ENCODE data around the gene STUM. TPM values are rescaled to one million over a fixed set of nuclear protein-coding genes. Genes with fewer than 3 reads are reported as not detected.

Gene STUM
- total and polyA plus RNA-seq, 2 donors from 2014 or later = 1.6 to 1.9 TPM

GRCh38 chr1:226533220-226533619 lies 15.3 kb upstream of the STUM start:
- DNase-seq (no peak), FAIRE-seq (no peak)
- Histone ChIP-seq H3K27me3 (ENCODE audit: control insufficient read depth, insufficient read depth, low read length) (no peaks in the 10 kb centered on the region), H3K36me3 (ENCODE audit: control insufficient read depth in 2 of 3, insufficient read depth in 3 of 3, low read length in 3 of 3) (peaks cover 0 to 11% (median 0%) of the 10 kb centered on the region in 3 donors), H3K27ac (ENCODE audit: low read depth in 2 of 2, low read length in 2 of 2) (no peak overlapping the region), H3K9me3 (ENCODE audit: control insufficient read depth in 2 of 3, insufficient read depth in 1 of 3, low read length in 3 of 3) (no peaks in the 10 kb centered on the region), H3K4me3 (ENCODE audit: low read length in 3 of 3) (no peak overlapping the region), H3K9ac (ENCODE audit: low read length in 3 of 3) (no peak overlapping the region), H3K4me1 (ENCODE audit: control insufficient read depth in 2 of 3, insufficient read depth in 2 of 3, low read depth in 1 of 3, low read length in 3 of 3) (no peaks in the 10 kb centered on the region)
- TF ChIP-seq CTCF (IDR thresholded peaks at IDR 0.05; ENCODE audit: borderline replicate concordance, extremely low read depth, insufficient read depth) = no peak
- intact Hi-C loops (cut with DNase I) = no loop called here

DNA sequence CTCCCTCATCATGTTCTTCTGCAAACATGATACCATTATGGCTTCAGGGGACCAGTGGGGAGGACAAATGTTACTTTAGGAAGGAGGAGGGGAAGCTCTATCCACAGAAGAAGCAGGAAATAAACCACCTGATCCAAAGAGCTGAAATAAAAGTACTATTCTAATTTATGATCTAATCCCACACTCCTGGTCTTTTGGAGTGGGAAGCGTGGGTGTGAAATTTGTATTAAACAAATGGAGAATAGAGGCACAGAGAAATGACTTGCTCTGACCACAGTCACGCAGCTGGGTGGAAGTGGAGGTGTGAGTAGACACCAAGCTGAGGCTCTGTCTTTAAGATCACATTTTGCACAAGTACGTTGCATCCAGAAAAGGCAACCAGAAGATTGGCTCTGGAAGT lies 14.5 kb upstream of the STUM start:
- intact Hi-C loops (cut with DNase I) = no loop called here
- no peak for FAIRE-seq

DNA sequence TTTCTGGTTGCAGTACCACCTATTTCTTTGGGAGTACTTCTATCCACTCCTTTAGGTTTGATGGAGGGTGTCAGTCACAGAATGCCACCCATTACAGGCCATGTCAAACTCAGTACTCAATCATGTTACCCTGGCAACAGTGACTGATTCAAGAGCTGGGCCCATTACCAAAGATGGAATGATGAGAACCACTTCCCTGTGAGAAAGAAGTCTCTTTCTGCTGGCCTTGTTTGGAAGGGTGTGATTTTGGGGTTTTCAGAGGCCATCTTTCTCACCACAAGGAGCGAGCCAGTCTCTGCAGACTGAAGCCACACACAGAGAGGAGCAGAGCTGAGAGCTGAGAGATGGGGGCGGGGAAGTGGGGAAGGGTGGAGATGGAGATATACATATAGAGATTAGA lies 13.9 kb upstream of the STUM start:
- H3K36me3 ChIP-seq (ENCODE audit: control insufficient read depth in 2 of 3, insufficient read depth in 3 of 3, low read length in 3 of 3) = peaks cover 0 to 11% (median 0%) of the 10 kb centered on the region in 3 donors
- DNase-seq (no peak), FAIRE-seq (no peak)
- intact Hi-C loops (cut with DNase I) = no loop called here
- no peak for TF ChIP-seq CTCF (IDR thresholded peaks at IDR 0.05; ENCODE audit: borderline replicate concordance, extremely low read depth, insufficient read depth)
- H3K4me1 ChIP-seq (ENCODE audit: control insufficient read depth in 2 of 3, insufficient read depth in 2 of 3, low read depth in 1 of 3, low read length in 3 of 3) = no peaks in the 10 kb centered on the region
- H3K27me3 ChIP-seq (ENCODE audit: control insufficient read depth, insufficient read depth, low read length) = no peaks in the 10 kb centered on the region
- H3K9ac ChIP-seq (ENCODE audit: low read length in 3 of 3) = no peak overlapping the region
- no peaks in the 10 kb centered on the region for H3K9me3 ChIP-seq (ENCODE audit: control insufficient read depth in 2 of 3, insufficient read depth in 1 of 3, low read length in 3 of 3)
- H3K4me3 ChIP-seq (ENCODE audit: low read length in 3 of 3) = no peak overlapping the region
- no peak overlapping the region for H3K27ac ChIP-seq (ENCODE audit: low read depth in 2 of 2, low read length in 2 of 2)

More for the DNA sequence above, 14.5 kb upstream of the STUM start:
- Histone ChIP-seq H3K4me1 (ENCODE audit: control insufficient read depth in 2 of 3, insufficient read depth in 2 of 3, low read depth in 1 of 3, low read length in 3 of 3) (no peaks in the 10 kb centered on the region), H3K27me3 (ENCODE audit: control insufficient read depth, insufficient read depth, low read length) (no peaks in the 10 kb centered on the region), H3K9me3 (ENCODE audit: control insufficient read depth in 2 of 3, insufficient read depth in 1 of 3, low read length in 3 of 3) (no peaks in the 10 kb centered on the region), H3K9ac (ENCODE audit: low read length in 3 of 3) (no peak overlapping the region), H3K4me3 (ENCODE audit: low read length in 3 of 3) (no peak overlapping the region), H3K36me3 (ENCODE audit: control insufficient read depth in 2 of 3, insufficient read depth in 3 of 3, low read length in 3 of 3) (peaks cover 0 to 11% (median 0%) of the 10 kb centered on the region in 3 donors), H3K27ac (ENCODE audit: low read depth in 2 of 2, low read length in 2 of 2) (no peak overlapping the region)
- DNase-seq = no peak
- no peak for TF ChIP-seq CTCF (IDR thresholded peaks at IDR 0.05; ENCODE audit: borderline replicate concordance, extremely low read depth, insufficient read depth)

DNA sequence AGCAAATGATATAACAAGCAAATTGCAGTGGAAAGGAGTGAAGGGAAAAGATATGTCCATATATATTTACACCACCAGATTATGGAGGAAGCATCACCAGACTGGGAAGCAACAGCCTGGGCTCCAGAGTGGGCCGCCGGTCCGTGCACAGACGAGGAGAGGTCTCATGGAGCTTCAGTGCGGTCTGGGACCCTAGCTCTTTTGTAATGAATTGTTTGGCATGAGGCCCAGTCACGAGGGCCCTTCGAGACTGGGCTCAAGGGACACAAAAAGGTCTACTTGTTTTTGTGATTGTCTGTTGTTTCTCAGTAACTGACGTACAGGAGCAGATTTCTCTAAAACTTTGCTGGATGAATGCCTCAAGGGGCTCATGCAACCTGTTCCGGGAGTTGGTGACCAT lies 12.9 kb upstream of the STUM start:
- DNase-seq = no peak
- no peak for FAIRE-seq
- TF ChIP-seq CTCF (IDR thresholded peaks at IDR 0.05; ENCODE audit: borderline replicate concordance, extremely low read depth, insufficient read depth) = no peak
- no peaks in the 10 kb centered on the region for H3K27me3 ChIP-seq (ENCODE audit: control insufficient read depth, insufficient read depth, low read length)
- H3K4me3 ChIP-seq (ENCODE audit: low read length in 3 of 3) = no peak overlapping the region
- no peak overlapping the region for H3K9ac ChIP-seq (ENCODE audit: low read length in 3 of 3)
- no peak overlapping the region for H3K27ac ChIP-seq (ENCODE audit: low read depth in 2 of 2, low read length in 2 of 2)
- H3K4me1 ChIP-seq (ENCODE audit: control insufficient read depth in 2 of 3, insufficient read depth in 2 of 3, low read depth in 1 of 3, low read length in 3 of 3) = no peaks in the 10 kb centered on the region
- intact Hi-C loops (cut with DNase I) = no loop called here
- H3K36me3 ChIP-seq (ENCODE audit: control insufficient read depth in 2 of 3, insufficient read depth in 3 of 3, low read length in 3 of 3) = peaks cover 0 to 11% (median 0%) of the 10 kb centered on the region in 3 donors
- no peaks in the 10 kb centered on the region for H3K9me3 ChIP-seq (ENCODE audit: control insufficient read depth in 2 of 3, insufficient read depth in 1 of 3, low read length in 3 of 3)
